ENCODE results near the gene TUBGCP2. TPM values are rescaled to one million over a fixed set of nuclear protein-coding genes. Genes with fewer than 3 reads are reported as not detected.

The TUBGCP2 gene
- total and polyA plus RNA-seq, 2 of the 13 experiments (the other 11 are each of a cell fraction or from before 2014, with no cell fraction given) = 21.3 to 34.5 TPM

DNA sequence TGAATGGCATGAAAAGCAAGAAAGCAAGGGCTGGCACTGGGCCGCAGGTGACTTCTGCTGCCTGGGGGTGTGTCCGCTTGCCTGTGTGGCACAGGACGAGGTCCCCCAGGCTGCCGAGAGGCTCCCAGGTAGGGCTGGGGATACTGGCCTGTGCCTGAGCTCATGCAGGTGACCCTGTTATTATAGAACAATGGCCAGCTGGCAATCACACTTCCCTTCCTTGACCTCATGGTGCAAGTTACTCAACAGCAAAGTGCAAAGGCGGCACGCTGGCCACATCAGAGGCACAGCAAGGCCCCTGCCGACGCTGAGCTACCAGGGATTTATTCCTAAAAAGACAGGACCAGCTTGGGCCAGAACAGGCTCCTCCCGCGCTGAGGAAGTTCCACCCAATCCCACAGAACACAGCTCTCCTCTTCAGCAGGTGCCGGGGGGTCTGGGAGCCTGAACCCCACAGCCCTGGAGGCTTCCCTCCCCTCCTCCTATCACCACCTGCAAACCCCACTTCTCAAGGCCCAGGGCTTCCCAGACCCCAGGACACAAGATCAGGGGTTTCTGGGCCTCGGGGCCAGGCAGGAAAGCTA is 30.6 kb downstream of the TUBGCP2 start (continued):
- TF ChIP-seq, protein P1, sequence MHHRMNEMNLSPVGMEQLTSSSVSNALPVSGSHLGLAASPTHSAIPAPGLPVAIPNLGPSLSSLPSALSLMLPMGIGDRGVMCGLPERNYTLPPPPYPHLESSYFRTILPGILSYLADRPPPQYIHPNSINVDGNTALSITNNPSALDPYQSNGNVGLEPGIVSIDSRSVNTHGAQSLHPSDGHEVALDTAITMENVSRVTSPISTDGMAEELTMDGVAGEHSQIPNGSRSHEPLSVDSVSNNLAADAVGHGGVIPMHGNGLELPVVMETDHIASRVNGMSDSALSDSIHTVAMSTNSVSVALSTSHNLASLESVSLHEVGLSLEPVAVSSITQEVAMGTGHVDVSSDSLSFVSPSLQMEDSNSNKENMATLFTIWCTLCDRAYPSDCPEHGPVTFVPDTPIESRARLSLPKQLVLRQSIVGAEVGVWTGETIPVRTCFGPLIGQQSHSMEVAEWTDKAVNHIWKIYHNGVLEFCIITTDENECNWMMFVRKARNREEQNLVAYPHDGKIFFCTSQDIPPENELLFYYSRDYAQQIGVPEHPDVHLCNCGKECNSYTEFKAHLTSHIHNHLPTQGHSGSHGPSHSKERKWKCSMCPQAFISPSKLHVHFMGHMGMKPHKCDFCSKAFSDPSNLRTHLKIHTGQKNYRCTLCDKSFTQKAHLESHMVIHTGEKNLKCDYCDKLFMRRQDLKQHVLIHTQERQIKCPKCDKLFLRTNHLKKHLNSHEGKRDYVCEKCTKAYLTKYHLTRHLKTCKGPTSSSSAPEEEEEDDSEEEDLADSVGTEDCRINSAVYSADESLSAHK (CRISPR knock-in tag; IDR thresholded peaks at IDR 0.05; ENCODE audit: borderline replicate concordance) = no peak
- TF ChIP-seq FOSL1 (CRISPR knock-in tag; IDR thresholded peaks at IDR 0.05; ENCODE audit: borderline replicate concordance) (no peak), U2AF2 (IDR thresholded peaks at IDR 0.05; ENCODE audit: low read depth, low read length) (no peak), CEBPG (CRISPR knock-in tag; IDR thresholded peaks at IDR 0.05) (peak; percentile 59), SMAD3 (CRISPR knock-in tag; IDR thresholded peaks at IDR 0.05) (no peak), MATR3 (CRISPR knock-in tag; IDR thresholded peaks at IDR 0.05) (no peak), ZNF468 (CRISPR knock-in tag; IDR thresholded peaks at IDR 0.05) (no peak), ARID2 (CRISPR knock-in tag; IDR thresholded peaks at IDR 0.05; ENCODE audit: borderline replicate concordance) (no peak), ZNF75D (CRISPR knock-in tag; IDR thresholded peaks at IDR 0.05; ENCODE audit: borderline replicate concordance) (no peak), ZNF3 (CRISPR knock-in tag; IDR thresholded peaks at IDR 0.05) (no peak), AHR (CRISPR knock-in tag; IDR thresholded peaks at IDR 0.05) (no peak), ZNF556 (CRISPR knock-in tag; IDR thresholded peaks at IDR 0.05; ENCODE audit: borderline replicate concordance) (no peak), SNAI1 (CRISPR knock-in tag; IDR thresholded peaks at IDR 0.05; ENCODE audit: borderline replicate concordance) (no peak), THAP11 (CRISPR knock-in tag; IDR thresholded peaks at IDR 0.05) (no peak), HOXA3 (CRISPR knock-in tag; IDR thresholded peaks at IDR 0.05) (peak; percentile 9; the same call in 1 of the 2 replicates)
- TF ChIP-seq, protein P2, sequence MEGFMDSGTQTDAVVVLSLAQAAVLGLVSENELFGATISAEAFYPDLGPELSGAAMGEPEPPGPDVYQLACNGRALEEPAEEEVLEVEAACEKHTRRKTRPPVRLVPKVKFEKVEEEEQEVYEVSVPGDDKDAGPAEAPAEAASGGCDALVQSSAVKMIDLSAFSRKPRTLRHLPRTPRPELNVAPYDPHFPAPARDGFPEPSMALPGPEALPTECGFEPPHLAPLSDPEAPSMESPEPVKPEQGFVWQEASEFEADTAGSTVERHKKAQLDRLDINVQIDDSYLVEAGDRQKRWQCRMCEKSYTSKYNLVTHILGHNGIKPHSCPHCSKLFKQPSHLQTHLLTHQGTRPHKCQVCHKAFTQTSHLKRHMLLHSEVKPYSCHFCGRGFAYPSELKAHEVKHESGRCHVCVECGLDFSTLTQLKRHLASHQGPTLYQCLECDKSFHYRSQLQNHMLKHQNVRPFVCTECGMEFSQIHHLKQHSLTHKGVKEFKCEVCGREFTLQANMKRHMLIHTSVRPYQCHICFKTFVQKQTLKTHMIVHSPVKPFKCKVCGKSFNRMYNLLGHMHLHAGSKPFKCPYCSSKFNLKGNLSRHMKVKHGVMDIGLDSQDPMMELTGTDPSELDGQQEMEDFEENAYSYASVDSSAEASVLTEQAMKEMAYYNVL (CRISPR knock-in tag; IDR thresholded peaks at IDR 0.05; ENCODE audit: borderline replicate concordance) = no peak
- TF ChIP-seq, protein P3, sequence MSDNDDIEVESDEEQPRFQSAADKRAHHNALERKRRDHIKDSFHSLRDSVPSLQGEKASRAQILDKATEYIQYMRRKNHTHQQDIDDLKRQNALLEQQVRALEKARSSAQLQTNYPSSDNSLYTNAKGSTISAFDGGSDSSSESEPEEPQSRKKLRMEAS (IDR thresholded peaks at IDR 0.05) = peak; percentile 69
- TF ChIP-seq, protein P4, sequence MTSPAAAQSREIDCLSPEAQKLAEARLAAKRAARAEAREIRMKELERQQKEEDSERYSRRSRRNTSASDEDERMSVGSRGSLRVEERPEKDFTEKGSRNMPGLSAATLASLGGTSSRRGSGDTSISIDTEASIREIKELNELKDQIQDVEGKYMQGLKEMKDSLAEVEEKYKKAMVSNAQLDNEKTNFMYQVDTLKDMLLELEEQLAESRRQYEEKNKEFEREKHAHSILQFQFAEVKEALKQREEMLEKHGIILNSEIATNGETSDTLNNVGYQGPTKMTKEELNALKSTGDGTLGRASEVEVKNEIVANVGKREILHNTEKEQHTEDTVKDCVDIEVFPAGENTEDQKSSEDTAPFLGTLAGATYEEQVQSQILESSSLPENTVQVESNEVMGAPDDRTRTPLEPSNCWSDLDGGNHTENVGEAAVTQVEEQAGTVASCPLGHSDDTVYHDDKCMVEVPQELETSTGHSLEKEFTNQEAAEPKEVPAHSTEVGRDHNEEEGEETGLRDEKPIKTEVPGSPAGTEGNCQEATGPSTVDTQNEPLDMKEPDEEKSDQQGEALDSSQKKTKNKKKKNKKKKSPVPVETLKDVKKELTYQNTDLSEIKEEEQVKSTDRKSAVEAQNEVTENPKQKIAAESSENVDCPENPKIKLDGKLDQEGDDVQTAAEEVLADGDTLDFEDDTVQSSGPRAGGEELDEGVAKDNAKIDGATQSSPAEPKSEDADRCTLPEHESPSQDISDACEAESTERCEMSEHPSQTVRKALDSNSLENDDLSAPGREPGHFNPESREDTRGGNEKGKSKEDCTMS (CRISPR knock-in tag; conservative IDR thresholded peaks at IDR 0.05) = no peak
- TF ChIP-seq, protein P5, sequence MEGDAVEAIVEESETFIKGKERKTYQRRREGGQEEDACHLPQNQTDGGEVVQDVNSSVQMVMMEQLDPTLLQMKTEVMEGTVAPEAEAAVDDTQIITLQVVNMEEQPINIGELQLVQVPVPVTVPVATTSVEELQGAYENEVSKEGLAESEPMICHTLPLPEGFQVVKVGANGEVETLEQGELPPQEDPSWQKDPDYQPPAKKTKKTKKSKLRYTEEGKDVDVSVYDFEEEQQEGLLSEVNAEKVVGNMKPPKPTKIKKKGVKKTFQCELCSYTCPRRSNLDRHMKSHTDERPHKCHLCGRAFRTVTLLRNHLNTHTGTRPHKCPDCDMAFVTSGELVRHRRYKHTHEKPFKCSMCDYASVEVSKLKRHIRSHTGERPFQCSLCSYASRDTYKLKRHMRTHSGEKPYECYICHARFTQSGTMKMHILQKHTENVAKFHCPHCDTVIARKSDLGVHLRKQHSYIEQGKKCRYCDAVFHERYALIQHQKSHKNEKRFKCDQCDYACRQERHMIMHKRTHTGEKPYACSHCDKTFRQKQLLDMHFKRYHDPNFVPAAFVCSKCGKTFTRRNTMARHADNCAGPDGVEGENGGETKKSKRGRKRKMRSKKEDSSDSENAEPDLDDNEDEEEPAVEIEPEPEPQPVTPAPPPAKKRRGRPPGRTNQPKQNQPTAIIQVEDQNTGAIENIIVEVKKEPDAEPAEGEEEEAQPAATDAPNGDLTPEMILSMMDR (CRISPR knock-in tag; IDR thresholded peaks at IDR 0.05) = no peak
- TF ChIP-seq, protein P6, sequence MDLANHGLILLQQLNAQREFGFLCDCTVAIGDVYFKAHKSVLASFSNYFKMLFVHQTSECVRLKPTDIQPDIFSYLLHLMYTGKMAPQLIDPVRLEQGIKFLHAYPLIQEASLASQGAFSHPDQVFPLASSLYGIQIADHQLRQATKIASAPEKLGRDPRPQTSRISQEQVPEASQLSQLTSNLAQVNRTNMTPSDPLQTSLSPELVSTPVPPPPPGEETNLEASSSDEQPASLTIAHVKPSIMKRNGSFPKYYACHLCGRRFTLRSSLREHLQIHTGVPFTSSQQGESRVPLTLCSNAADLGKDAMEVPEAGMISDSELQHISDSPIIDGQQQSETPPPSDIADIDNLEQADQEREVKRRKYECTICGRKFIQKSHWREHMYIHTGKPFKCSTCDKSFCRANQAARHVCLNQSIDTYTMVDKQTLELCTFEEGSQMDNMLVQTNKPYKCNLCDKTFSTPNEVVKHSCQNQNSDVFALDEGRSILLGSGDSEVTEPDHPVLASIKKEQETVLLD (CRISPR knock-in tag; IDR thresholded peaks at IDR 0.05; ENCODE audit: low read depth) = no peak
